GM11168 (cell line): ENCODE results near the gene KPNA1.

Source experiments
- in situ Hi-C: fragments of 300-500 bp; cut with MboI; formaldehyde crosslinking; loops from one replicate; pipeline ENCODE4 v1.12.0; 2022; ENCODE audit warnings: low sequenced_read_pairs; ENCODE audit not compliant: unreplicated experiment

The KPNA1 gene

GRCh38 chr3:122427857-122428471 is 86.8 kb downstream of the KPNA1 start:
- in situ Hi-C loops: no loop called here

- in situ Hi-C loops: no loop called here
Observed at GRCh38 chr3:122421836-122422235, 92.9 kb downstream of the KPNA1 start.

GRCh38 chr3:122421101-122421500 is 93.6 kb downstream of the KPNA1 start:
- in situ Hi-C loops: no loop called here

GRCh38 chr3:122416966-122417365 is 97.8 kb downstream of the KPNA1 start:
- in situ Hi-C loops: no loop called here

GRCh38 chr3:122415762-122416654 is 98.7 kb downstream of the KPNA1 start, which contains the start of gene WDR5B:
WDR5B (minus strand) TSS chr3:122416062; CDS start chr3:122415528, 534 bp downstream.
- in situ Hi-C loops: no loop called here

GRCh38 chr3:122415104-122415744 is 99.5 kb downstream of the KPNA1 start:
- in situ Hi-C loops: no loop called here

GRCh38 chr3:122414391-122414790 is 100.3 kb downstream of the KPNA1 start:
- in situ Hi-C loops: no loop called here

GRCh38 chr3:122410639-122411038 is 104.1 kb downstream of the KPNA1 start:
- in situ Hi-C loops: no loop called here

GRCh38 chr3:122410111-122410510 is 104.6 kb downstream of the KPNA1 start:
- in situ Hi-C loops: no loop called here

GRCh38 chr3:122409446-122409845 is 105.3 kb downstream of the KPNA1 start:
- in situ Hi-C loops: no loop called here

GRCh38 chr3:122407946-122408345 is 106.8 kb downstream of the KPNA1 start:
- in situ Hi-C loops: no loop called here

- in situ Hi-C loops: no loop called here
Observed at GRCh38 chr3:122406198-122406597, 108.5 kb downstream of the KPNA1 start.

GRCh38 chr3:122405015-122405414 is 109.7 kb downstream of the KPNA1 start:
- in situ Hi-C loops: no loop called here

- in situ Hi-C loops: no loop called here
Observed at GRCh38 chr3:122403489-122403888, 111.2 kb downstream of the KPNA1 start.

GRCh38 chr3:122398920-122399319 is 115.8 kb downstream of the KPNA1 start:
- in situ Hi-C loops: no loop called here

GRCh38 chr3:122397201-122397600 is 117.5 kb downstream of the KPNA1 start:
- in situ Hi-C loops: no loop called here

GRCh38 chr3:122396511-122396910 is 118.2 kb downstream of the KPNA1 start:
- in situ Hi-C loops: no loop called here

- in situ Hi-C loops: no loop called here
Observed at GRCh38 chr3:122395582-122395981, 119.2 kb downstream of the KPNA1 start.

- in situ Hi-C loops: no loop called here
Observed at GRCh38 chr3:122394173-122394572, 120.6 kb downstream of the KPNA1 start.

- in situ Hi-C loops: no loop called here
Observed at GRCh38 chr3:122392868-122393844, 121.6 kb downstream of the KPNA1 start.
